Stimulated activated naive CD4-positive, alpha-beta T cell (primary cell): Measurements from ENCODE around the gene SPDYE3.

ENCODE experiments used
- DNase-seq, 6 experiments: peaks; one replicate each; lab custom pipeline; 2025; lab: John Stamatoyannopoulos, UW

The SPDYE3 gene

DNA sequence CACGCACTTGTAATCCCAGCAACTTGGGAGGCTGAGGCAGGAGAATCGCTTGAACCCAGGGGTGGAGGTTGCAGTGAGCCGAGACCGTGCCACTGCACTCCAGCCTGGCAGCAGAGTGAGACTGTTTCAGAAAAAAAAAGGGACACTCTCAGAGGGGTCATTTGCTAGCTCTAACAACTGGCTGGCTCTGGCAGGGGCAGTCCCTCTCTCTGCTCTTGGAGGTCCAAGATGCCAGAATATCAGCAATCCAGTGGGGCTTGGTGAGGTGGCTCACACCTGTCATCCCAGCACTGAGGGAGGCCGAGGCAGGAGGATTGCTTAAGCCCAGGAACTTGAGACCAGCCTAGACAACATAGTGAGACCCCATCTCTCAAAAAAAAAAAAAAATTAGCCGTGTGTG lies 63.2 kb downstream of the SPDYE3 start:
- no peak for DNase-seq

DNA sequence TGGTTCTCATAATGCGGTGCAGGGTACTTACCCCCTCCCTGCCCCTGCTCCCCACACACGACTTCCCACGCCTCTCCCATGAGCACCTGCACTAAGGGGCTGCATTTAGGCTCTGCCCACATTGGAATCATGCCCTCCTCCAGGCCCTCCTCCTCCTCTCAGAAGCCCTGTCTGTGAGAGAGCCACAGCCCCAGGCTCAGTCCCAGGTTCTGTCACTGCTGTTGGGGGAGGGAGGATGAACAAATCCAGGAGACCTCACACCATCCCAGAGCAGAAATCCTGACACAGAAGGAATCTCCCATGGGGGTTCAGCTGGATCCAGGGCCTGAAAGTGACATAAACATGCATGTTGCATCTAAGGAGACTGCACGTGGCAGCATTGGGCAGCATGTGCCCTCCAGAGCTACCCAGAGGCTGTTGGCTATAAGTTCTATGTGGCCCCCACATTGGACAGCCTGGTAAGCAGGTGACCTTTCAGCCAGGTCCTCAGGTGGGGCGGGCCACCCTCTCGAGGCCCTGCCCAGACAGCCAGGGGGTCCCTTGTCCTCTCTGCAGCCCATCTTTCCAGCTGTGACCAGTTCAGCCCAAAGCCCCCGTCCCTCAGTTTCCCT lies 64.2 kb downstream of the SPDYE3 start:
- DNase-seq: no peak
